ENCODE measurements around the gene WASHC4.
"Not testable (repeated sequence)": the region's sequence is repeated elsewhere in the genome, so short reads cannot be mapped to it uniquely, and the experiment has no call there.

Gene WASHC4

DNA sequence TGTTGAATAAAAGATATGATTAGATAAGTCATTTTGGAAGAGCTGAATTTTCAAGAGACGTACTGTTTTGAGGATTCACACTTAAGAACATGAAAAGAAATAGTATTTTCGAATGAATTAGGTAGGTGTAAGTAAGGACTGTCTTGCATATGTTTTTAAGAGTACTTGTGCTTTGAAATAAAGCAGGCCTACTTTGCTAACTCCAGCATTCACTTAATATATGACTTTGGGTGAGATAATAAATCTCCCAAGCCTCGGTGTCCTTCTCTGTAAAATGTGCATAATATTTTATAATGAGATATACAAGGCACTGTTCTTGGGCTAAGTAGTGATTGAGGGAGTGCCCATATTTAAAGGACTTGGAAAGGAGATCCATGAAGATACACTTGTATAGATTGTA lies 54.6 kb downstream of the WASHC4 start:
- no peak for DNase-seq (ENCODE audit: low spot score)

DNA sequence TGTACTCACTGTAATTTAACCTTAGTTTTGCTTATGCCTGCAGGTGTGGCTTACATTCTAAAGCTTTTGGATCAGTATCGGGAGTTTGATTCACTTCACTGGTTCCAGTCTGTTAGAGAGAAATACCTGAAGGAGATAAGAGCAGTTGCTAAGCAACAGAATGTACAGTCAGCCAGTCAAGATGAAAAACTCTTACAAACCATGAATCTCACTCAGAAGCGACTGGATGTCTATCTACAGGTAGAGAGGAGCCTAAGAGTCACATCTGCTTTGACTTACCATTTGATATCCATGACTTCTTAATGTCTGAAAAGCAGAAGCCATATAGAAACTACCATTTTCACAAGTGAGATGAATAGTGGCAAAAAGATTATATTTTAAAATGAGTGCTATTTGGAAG lies 56.5 kb downstream of the WASHC4 start:
- no peak for DNase-seq (ENCODE audit: low spot score)

DNA sequence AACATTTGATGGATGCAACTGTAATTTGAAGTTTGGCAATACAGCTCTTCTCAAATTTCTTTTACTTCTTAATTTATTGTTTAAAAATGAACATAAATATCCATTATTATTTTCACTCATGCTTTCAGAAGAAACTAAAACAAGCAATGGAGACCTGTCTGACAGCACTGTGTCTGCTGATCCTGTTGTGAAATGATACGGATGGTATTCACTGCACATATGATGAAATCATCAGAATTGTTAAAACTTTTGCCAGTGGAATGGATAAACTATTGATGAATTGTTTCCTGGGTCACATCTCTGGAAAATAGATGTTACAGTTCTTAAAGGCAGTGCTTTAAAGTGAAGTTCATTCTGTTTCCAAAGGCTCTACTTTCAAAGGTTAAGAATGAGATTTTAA lies 59.2 kb downstream of the WASHC4 start:
- DNase-seq (ENCODE audit: low spot score), result no peak

DNA sequence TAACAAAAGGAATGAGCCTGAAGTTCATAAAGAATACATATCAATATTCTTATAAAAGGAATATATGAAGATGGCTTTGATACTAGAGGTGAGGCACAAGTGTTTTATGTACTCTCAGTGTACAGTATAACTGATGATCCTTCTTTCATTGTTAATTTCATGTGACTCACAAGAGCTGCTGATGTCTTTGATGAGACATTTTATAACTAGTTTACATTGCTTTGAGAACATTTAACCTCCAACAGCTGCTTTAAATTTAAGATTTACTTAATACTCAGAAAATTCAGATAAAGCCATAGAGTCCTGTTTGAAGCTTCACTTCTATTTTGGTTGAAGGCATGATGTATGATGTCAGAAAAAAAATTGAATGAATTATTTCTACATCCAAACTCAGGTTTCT lies 59.8 kb downstream of the WASHC4 start:
- no peak for DNase-seq (ENCODE audit: low spot score)

DNA sequence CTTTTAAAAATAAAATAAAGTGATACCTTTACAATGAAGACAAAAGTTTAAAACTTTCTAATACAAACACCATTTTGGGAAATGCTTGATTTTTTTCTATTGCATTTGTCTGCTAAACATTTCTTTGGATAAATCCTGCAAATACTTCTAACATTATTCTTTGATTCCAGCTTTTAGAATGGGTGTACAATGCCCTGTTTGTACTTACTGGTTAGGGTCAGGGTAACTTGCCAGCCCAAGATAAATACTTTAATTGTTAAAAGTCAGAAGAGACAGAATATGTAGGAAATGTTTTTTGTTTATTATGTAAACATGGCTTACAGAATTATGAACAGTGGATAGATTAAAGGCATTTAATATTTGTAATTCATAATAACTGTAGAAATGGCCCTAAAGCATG lies 60.5 kb downstream of the WASHC4 start:
- no peak for DNase-seq (ENCODE audit: low spot score)

DNA sequence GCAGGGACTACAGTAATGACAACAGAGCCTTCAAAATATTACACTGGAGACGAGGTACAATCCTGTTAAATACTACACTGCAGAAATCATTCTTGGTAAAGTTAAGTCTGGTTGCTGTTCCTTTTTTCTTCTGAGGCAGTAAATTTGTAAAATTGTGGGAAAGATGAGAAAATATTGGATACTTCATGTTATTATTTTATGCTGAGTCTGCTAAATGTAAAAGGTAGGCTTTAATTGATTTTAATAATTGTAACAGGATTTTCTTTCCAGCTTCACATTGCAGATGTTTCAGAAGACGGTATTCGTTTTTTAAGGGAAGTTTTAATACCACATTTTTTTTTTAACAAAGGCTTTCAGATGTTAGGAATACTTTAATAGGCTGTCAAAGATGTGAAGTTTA lies 62.6 kb downstream of the WASHC4 start:
- DNase-seq (ENCODE audit: low spot score), result no peak

DNA sequence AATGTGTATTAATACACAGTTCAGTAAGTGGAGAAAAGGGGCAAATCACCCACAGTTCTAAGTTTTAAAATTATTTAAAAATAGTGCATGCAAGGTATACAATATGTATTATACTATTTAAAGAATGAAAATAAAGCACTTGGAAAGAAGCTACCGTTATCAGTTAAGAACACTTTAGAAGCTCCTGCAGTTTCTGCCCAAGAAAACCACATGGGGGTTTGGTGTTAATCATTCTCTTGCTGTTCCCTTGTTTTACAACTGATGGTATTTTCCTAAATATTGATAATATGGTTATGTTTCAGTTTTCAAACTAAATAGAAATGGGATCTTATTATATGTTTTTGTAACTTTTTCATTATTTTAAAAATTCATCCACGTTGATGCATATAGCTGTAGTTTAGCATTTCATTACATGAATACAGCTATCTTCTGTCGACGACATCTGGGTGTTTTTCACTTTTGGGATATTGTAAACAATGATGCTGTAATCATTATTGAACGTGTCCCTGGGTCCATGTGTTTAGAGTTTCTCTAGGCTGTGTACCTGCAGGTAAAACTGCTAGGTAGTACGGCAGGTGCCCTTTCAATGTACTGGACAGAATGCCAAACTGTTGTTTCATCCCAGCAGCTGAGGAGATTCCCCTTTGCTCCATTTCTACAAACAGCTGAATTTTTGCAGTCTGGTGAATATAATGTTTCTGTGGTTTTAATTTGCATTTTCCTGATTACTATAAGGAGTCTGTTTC lies 64.3 kb downstream of the WASHC4 start:
- DNase-seq (ENCODE audit: low spot score), result no peak

DNA sequence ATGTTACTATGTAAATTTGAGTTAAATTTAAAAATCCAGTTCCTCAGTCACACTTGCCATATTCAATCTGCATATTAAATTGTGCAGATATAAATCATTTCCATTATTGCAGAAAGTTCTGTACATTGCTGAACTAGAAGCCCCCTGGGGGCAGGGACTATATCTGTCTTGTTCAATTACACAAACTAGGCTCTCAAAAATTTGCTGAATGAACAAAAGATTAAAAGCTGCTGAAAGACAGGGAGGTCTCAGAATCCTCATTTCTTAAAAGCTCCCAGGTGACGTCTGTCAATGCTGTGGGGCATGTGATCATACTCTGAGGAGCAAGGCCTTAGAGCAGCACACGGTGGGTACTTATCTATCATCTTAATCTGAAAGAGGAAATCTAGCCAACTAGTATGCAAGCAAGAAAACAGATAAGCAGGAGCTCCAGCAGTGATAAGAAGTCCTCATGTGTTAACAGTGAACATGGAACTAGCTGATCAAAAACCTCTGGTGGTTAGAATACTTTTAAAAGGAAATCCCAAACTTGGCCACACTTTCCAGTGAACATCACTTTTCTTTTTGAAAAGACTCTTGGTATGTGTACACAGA lies 68.0 kb downstream of the WASHC4 start:
- no peak for DNase-seq (ENCODE audit: low spot score)

DNA sequence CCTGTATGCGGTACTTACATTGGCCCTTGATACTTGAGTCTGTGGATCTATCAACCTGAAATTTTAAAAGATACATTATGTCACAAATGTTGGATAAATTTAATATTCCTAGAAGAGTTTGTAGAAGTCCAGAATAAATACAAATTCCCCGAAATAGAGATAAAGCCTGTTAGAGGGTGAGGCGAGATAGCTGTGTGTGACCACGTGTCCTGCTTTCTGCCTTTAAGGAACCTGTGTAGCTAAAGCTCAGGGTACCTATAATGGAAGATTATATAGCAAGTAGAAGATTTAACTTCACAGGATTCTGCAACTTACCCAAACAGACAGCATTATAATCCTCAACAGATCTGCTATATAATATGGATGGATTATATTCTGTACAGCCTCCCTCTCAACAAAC lies 69.7 kb downstream of the WASHC4 start:
- DNase-seq (ENCODE audit: low spot score), result no peak

DNA sequence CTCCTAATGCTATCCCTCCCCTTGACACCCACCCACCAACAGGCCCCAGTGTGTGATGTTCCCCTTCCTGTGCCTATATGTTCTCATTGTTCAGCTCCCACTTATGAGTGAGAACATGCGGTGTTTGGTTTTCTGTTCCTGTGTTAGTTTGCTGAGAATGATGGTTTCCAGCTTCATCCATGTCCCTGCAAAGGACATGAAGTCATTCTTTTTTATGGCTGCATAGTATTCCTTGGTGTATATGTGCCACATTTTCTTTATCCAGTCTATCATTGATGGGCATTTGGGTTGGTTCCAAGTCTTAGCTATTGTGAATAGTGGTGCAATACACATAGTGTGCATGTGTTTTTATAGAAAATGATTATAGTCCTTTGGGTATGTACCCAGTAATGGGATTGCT lies 71.6 kb downstream of the WASHC4 start:
- not testable (repeated sequence) for DNase-seq (ENCODE audit: low spot score)

DNA sequence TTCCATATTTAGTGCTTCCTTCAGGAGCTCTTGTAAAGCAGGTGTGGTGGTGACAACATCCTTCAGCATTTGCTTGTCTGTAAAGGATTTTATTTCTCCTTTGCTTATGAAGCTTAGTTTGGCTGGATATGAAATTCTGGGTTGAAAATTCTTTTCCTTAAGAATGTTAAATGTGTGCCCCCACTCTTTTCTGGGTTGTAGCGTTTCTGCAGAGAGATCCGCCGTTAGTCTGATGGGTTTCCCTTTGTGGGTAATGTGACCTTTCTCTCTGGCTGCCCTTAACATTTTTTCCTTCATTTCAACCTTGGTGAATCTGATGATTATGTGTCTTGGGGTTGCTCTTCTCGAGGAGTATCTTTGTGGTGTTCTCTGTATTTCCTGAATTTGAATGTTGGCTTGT lies 75.9 kb downstream of the WASHC4 start:
- DNase-seq (ENCODE audit: low spot score), result not testable (repeated sequence)

DNA sequence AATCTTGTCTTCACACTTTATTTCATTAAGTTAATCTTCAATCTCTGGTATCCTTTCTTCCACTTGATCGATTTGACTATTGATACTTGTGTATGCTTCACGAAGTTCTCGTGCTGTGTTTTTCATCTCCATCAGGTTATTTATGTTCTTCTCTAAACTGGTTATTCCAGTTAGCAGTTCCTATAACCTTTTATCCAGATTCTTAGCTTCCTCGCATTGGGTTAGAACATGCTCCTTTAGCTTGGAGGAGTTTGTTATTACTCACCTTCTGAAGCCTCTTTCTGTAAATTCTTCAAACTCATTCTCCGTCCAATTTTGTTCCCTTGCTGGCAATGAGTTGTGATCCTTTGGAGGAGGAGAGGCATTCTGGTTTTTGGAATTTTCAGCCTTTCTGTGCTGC lies 76.4 kb downstream of the WASHC4 start:
- not testable (repeated sequence) for DNase-seq (ENCODE audit: low spot score)

DNA sequence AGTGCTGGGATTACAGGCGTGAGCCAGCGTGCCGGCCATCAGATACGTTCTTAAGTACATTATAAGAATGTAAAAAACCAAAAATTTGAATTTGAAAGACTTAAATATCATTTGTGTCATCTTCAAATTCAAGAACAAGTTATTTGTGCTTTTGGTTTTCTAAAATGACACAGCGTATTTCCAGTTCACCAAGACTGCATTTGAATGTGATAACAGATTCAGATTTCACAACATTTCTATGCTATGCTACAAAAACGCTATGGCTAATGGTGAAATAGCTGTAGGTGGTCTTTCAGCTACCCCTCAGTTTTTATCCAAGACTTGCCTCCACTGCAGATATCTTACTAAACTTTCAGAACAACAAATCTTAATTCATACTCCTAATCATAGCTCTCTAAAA lies 81.8 kb downstream of the WASHC4 start:
- DNase-seq (ENCODE audit: low spot score), result no peak

DNA sequence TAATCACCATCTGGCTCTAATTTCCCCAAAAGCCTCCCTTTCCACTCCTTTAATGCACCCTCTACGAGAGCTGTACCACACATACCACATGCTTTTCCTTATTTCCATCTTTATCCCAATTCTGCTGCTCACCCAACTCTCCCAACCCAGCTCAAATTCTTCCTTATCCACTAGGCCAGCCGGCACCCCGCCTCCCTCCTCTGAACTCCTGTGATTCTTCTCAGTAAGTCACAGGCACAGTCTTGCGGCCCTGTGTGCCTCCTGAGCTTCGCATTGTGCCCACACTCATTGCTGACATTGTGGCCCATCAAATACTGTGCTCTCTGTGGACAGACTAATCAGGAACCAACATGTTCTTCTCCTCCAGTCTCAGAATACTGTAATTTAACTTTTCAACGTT lies 83.0 kb downstream of the WASHC4 start:
- no peak for DNase-seq (ENCODE audit: low spot score)

DNA sequence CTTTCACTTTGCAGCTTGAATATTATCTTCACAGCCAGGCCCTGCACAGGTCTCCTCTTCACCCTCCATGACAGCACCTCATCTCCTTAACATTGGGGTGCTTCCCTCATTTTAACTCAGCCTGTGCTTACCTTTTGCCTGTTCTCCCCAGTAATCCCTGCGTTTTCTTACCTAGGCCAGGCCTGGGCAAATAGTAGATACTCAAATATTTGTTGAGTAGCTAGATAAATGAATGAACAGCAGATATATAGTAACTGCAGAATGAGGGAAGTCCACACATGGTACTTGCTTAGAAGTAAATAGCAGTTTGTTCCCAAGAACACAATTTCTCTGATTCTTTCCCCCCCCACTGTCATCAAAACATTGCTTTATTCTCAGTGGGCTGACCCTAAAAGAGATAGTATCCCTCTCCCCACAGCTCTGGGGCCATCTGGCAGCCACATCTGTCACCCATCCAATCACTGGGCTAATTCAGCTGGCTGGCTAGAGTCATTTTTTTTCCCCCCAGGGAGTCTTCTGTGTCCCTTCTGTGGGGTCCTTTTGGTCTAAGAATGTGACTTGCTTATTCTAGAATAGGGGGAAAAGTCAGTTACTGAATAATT lies 85.2 kb downstream of the WASHC4 start:
- DNase-seq (ENCODE audit: low spot score), result no peak

DNA sequence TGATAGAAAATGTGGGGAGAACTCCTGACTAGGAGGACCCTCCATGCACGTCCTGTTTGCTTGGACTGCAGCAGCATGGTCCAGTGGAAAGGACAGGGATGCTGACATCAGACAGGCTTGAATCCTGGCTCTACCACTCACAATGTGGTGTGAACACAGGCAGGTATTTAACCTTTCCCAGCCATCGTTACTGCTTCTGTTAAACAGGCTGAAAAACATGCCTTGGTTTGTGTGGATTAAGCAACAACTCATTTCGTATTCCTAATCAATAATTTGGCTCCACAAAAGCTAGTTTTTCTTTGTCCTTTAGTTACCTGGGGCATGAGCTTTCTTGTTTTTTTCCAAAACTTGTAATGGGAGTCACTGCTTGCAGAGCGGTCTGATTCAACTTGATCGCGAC lies 87.4 kb downstream of the WASHC4 start:
- no peak for DNase-seq (ENCODE audit: low spot score)

DNA sequence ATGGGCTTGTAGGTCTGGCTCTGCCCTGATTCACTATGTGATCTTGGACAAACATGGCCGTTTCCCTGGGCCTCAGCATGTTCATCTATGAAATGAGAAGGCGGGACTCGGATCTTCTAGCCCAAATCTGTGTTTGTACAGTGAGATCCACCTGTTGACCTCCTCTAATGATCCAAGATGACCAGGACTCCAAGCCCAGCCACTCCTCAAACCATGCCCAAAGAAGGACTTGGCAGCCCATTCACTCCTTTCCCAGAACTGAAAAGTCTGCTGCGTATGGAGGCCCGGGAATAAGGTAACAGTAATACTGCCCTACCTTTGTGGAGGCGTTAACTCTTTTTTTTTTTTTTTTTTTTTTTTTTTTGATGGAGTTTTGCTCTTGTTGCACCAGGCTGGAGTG lies 88.6 kb downstream of the WASHC4 start:
- DNase-seq (ENCODE audit: low spot score), result no peak

DNA sequence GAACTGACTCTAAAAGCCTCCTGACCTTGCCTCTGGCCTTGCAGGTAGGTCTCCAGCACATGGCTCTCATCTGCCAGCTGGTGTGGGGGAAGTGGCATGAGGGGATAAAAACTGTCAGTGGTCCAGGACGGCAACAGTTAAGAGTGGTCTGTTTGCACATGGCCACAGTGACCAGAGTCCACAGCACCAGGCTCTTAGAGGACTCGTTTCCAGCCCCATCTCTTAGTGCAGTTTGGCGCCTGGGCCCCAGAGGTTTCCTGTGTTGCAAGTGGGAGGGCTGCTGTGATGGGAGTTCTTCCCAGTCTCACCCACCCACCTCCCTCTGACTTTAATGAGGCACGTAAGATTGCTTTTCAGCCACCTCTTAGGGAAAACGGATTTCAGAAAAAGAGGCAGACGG lies 91.4 kb downstream of the WASHC4 start:
- DNase-seq (ENCODE audit: low spot score), result no peak

DNA sequence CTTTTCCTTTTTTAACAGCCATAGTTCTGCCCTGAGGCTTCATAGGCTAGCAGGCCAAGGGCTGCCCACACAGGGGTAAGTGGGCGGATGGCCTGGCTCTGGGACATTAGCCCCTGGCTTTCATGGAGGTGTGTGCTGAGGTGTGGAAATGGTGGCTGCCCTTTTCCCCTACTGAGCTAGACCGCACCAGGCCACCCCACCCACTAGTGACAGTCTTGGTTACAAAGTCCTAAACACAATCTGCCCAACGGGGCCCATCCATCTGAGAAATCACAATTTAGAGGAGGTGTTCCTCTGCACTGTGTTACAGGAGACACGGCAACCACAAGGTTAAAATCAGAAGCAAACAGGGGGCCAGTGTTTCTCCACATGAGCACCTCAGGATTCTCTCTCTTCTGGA lies 92.9 kb downstream of the WASHC4 start:
- DNase-seq (ENCODE audit: low spot score), result no peak

DNA sequence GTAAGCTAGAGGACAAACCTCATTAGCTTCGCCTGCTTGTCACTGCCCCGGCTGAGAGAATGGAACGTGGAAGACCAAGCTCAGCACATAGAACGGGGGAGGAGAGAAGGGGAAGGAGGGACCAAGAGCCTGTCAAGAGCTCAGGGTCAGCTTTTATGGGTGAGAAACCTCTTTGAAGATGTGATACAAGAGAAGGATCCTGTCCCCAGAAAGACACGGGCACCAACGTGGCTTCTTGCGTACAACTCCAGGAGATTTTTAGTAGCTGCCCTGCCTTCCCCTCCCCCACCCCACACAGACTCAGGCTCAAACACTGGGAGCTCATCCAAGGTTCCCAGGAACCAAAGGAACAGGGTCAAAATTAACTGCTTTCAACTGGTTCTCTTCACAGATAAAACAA lies 93.8 kb downstream of the WASHC4 start:
- DNase-seq (ENCODE audit: low spot score), result no peak

DNA sequence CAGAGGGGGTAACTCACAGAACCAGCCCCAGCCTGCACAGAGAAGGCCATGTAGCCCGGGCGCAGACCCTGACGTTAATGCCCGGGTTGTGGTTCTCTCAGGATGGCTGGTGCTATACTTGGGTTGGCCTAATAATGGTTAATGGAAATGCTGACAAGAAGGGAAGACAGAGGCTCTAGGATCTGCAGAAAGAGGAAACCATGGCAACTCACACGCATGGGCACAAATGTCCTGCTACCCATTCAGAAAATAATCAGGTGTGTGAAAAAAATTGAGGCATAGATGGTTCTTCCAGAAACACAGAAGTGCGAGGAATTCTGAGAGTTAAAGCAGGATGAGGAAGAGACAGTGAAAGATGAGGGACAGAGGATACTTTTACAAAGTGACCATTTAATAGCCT lies 94.7 kb downstream of the WASHC4 start:
- no peak for DNase-seq (ENCODE audit: low spot score)

DNA sequence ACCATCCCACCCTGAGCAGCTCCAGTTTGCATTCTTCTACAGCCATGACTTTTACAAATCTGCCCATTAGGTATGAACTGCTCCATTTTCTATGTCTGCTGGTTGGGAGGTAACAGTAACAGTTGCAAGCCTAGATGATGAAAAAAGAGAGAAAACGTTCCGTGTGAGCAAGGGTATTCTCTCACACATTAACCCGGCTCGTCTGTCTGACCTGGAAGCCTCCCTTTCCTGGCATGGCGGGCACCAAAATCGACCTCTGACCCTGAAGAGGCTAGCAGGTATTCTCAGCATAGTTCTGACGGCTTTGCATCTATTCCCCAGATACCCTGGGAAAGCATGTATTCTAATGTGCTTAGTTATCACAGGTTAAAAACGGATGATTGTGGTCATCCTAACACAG lies 96.6 kb downstream of the WASHC4 start:
- no peak for DNase-seq (ENCODE audit: low spot score)

DNA sequence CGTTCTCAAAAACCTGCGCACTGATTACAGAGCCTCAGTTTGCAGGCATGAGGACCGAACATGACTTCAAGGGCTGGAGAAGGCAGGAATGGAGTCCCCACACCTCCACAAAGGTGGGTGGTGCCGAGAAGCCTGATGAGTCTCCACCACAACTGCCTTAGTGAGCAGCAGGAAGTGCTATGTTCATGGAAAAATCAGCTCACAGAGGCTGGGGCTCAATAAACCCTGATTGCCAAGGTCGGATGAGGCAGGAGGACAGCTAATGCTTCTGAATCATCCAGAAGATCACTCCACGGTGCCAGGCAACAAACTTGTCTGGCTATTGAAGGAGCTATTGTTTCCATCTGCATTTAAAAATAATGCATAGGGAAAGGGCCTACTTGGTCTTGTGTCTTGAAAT lies 97.4 kb downstream of the WASHC4 start:
- DNase-seq (ENCODE audit: low spot score), result no peak

Data from SW480 (cell line).